OCI-LY7 (cell line): ENCODE results near the gene MIR17HG. TPM values are rescaled to one million over a fixed set of nuclear protein-coding genes. Genes with fewer than 3 reads are reported as not detected.
"Not testable (repeated sequence)": the region's sequence is repeated elsewhere in the genome, so short reads cannot be mapped to it uniquely, and the experiment has no call there.

Experiments
- BruUV-seq: library from RNA; stranded (reverse); fragments of 400-500 nt; replicated peaks from 2 replicates; lab custom pipeline; 2021; lab: Mats Ljungman, UMichigan
- CTCF ChIA-PET: fragments of 300-600 bp; sonication (Branson Sonifier 250); formaldehyde crosslinking; loops from one replicate; lab custom pipeline; 2022; ENCODE audit warnings: antibody characterized with exemption; ENCODE audit not compliant: unreplicated experiment; lab: Charles Lee
- POLR2A ChIA-PET: fragments of 300-600 bp; sonication (Branson Sonifier 250); formaldehyde crosslinking; loops from one replicate; lab custom pipeline; 2022; ENCODE audit warnings: antibody characterized with exemption; lab: Charles Lee
- DNase-seq: peaks from one replicate; pipeline ENCODE4 v3.0.0-alpha.2; 2015; ENCODE audit warnings: low spot score
- H2AFZ ChIP-seq: fragments of 200-600 bp; sonication (generic), shearing (Covaris generic); 2 replicates; pipeline ENCODE4 v1.6.1; 2014; ENCODE audit warnings: mild to moderate bottlenecking, antibody characterized with exemption, low read length, moderate library complexity
- H3K27ac ChIP-seq: fragments of 200-600 bp; sonication (generic); 2 replicates; pipeline ENCODE4 v1.5.1; 2014; ENCODE audit warnings: mixed run types, low read depth, mild to moderate bottlenecking, moderate library complexity, low read length, inconsistent platforms; ENCODE audit not compliant: poor library complexity, severe bottlenecking
- H3K36me3 ChIP-seq: fragments of 200-600 bp; sonication (generic); 2 replicates; pipeline ENCODE4 v1.6.1; 2014; ENCODE audit warnings: mild to moderate bottlenecking, antibody characterized with exemption, low read length, moderate library complexity, mixed read lengths; ENCODE audit not compliant: insufficient read depth
- H3K4me1 ChIP-seq: fragments of 200-600 bp; sonication (generic); 2 replicates; pipeline ENCODE4 v1.5.1; 2014; ENCODE audit warnings: mild to moderate bottlenecking, low read length; ENCODE audit not compliant: insufficient read depth, poor library complexity, severe bottlenecking
- H3K4me2 ChIP-seq: fragments of 200-600 bp; sonication (generic); 2 replicates; pipeline ENCODE4 v1.6.1; 2014; ENCODE audit warnings: mild to moderate bottlenecking, low read length
- H3K4me3 ChIP-seq: fragments of 200-600 bp; sonication (generic); 2 replicates; pipeline ENCODE4 v1.5.1; 2014; ENCODE audit warnings: mild to moderate bottlenecking, low read depth, low read length; ENCODE audit not compliant: poor library complexity, severe bottlenecking
- H3K79me2 ChIP-seq: fragments of 200-600 bp; sonication (generic); 2 replicates; pipeline ENCODE4 v1.6.1; 2016; ENCODE audit warnings: low read depth, mild to moderate bottlenecking, low read length, moderate library complexity, mixed read lengths; ENCODE audit not compliant: insufficient read depth
- H3K9me2 ChIP-seq: fragments of 200-600 bp; sonication (generic); 2 replicates; pipeline ENCODE4 v1.6.1; 2016; ENCODE audit warnings: mild to moderate bottlenecking, low read length, mixed read lengths; ENCODE audit not compliant: insufficient read depth
- H3K9me3 ChIP-seq: fragments of 200-600 bp; sonication (generic); 2 replicates; pipeline ENCODE4 v1.6.1; 2014; ENCODE audit warnings: mild to moderate bottlenecking, mixed run types, low read length, mixed read lengths
- H4K20me1 ChIP-seq: fragments of 200-600 bp; sonication (generic); 2 replicates; pipeline ENCODE4 v1.6.1; 2014; ENCODE audit warnings: mild to moderate bottlenecking, antibody characterized with exemption, low read length, moderate library complexity, mixed read lengths; ENCODE audit not compliant: insufficient read depth
- EZH2phosphoT487 ChIP-seq: fragments of 200-600 bp; sonication (generic); IDR thresholded peaks from 2 replicates; pipeline ENCODE4 v1.6.1; 2018; ENCODE audit warnings: low read depth, borderline replicate concordance, mild to moderate bottlenecking, mixed run types, antibody characterized with exemption, low read length, moderate library complexity, mixed read lengths
- intact Hi-C: fragments of 100-400 bp; cut with micrococcal nuclease; formaldehyde crosslinking; loops from one replicate; pipeline ENCODE4 v1.10.0; 2022; ENCODE audit not compliant: unreplicated experiment
- total RNA-seq, 2 experiments: library from RNA; depleted of rRNA in 1 of 2; stranded (reverse); fragments of >200 nt in 1 of 2; shearing (Covaris generic) in 1 of 2; gene quantifications; 2 replicates each; pipeline ENCODE4 v1.2.3, GENCODE V29; 2014 to 2022
- TF ChIP-seq, protein P1 (sequence below): fragments of 200-600 bp; sonication (generic); conservative IDR thresholded peaks from 2 replicates; pipeline ENCODE4 v1.5.1; 2014; ENCODE audit warnings: mild to moderate bottlenecking, antibody characterized with exemption, low read length, moderate library complexity, mixed read lengths

Gene MIR17HG
- total RNA-seq, 2 experiments from 2014 or later, result 199 to 242 TPM

DNA sequence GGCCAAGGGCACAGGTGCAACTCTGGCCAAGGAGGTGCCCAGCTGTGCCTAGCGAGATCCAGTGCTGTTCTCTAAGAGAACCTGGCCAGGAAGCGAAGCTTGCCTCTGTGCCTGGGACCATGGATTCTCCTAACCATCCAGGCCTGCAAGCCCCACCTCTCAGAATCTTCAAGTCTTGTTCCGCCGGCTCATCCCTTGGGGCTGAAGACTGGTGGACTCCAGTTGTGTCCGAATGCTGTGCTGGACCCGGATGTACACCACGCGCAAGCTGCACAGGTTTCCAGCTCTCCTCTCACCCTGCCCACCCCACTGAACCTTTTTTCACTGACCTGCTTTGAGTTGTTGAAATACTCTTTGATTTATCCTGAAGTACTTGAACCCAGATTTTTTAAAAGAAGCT, 27.5 kb upstream of the MIR17HG start:
- BruUV-seq, result no TSS peak
- Histone ChIP-seq H3K9me3 (no peaks in the 10 kb centered on the region), H3K9me2 (no peaks in the 10 kb centered on the region), H3K79me2 (no peaks in the 10 kb centered on the region), H3K27ac (no peak overlapping the region), H3K36me3 (no peaks in the 10 kb centered on the region), H3K4me1 (no peaks in the 10 kb centered on the region), H3K4me3 (no peak overlapping the region), H2AFZ (no peak overlapping the region), H3K4me2 (no peak overlapping the region), H4K20me1 (no peaks in the 10 kb centered on the region)
- TF ChIP-seq EZH2phosphoT487, result no peak
- TF ChIP-seq, protein P1, sequence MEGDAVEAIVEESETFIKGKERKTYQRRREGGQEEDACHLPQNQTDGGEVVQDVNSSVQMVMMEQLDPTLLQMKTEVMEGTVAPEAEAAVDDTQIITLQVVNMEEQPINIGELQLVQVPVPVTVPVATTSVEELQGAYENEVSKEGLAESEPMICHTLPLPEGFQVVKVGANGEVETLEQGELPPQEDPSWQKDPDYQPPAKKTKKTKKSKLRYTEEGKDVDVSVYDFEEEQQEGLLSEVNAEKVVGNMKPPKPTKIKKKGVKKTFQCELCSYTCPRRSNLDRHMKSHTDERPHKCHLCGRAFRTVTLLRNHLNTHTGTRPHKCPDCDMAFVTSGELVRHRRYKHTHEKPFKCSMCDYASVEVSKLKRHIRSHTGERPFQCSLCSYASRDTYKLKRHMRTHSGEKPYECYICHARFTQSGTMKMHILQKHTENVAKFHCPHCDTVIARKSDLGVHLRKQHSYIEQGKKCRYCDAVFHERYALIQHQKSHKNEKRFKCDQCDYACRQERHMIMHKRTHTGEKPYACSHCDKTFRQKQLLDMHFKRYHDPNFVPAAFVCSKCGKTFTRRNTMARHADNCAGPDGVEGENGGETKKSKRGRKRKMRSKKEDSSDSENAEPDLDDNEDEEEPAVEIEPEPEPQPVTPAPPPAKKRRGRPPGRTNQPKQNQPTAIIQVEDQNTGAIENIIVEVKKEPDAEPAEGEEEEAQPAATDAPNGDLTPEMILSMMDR, result no peak
- intact Hi-C loops, result no loop called here
- ChIA-PET POLR2A (interaction anchor here (0.6 to 1.0 kb wide), 5 partner anchors 15 to 345 kb away, joined by 3 to 5 read pairs (median 3); no protein-coding TSS in a partner anchor), CTCF (no interaction called here)
- DNase-seq, result no peak

- POLR2A ChIA-PET, result interaction anchor here (0.9 kb wide), 2 partner anchors 11 to 19 kb away, joined by 4 read pairs; no protein-coding TSS in a partner anchor
- BruUV-seq, result not testable (repeated sequence)
These were observed 26.5 kb upstream of the MIR17HG start for GRCh38 chr13:91320990-91321389.

GRCh38 chr13:91323349-91323748, 24.1 kb upstream of the MIR17HG start:
- ChIA-PET CTCF (no interaction called here), POLR2A (interaction anchor here (0.6 to 5.8 kb wide), 10 partner anchors 10 to 141 kb away, joined by 3 to 28 read pairs (median 6); no protein-coding TSS in a partner anchor)
- H4K20me1 ChIP-seq, result no peaks in the 10 kb centered on the region
- no peaks in the 10 kb centered on the region for H3K9me2 ChIP-seq
- no peak overlapping the region for H2AFZ ChIP-seq
- BruUV-seq, result no TSS peak
- H3K4me3 ChIP-seq, result no peak overlapping the region
- no peaks in the 10 kb centered on the region for H3K36me3 ChIP-seq
- no peak overlapping the region for H3K4me2 ChIP-seq
- no peaks in the 10 kb centered on the region for H3K9me3 ChIP-seq
- DNase-seq, result no peak
- intact Hi-C loops, result no loop called here
- no peaks in the 10 kb centered on the region for H3K79me2 ChIP-seq
- no peak overlapping the region for H3K27ac ChIP-seq
- H3K4me1 ChIP-seq, result no peaks in the 10 kb centered on the region
- TF ChIP-seq, protein P1, result no peak
- TF ChIP-seq EZH2phosphoT487, result no peak

More at GRCh38 chr13:91320990-91321389, 26.5 kb upstream of the MIR17HG start:
- CTCF ChIA-PET, H3K36me3 ChIP-seq, intact Hi-C loops, H3K9me2 ChIP-seq, H3K4me1 ChIP-seq, H3K4me2 ChIP-seq, DNase-seq, H3K4me3 ChIP-seq, H3K79me2 ChIP-seq, H3K9me3 ChIP-seq, H3K27ac ChIP-seq, H2AFZ ChIP-seq, H4K20me1 ChIP-seq: not testable (repeated sequence)
